ENCODE measurements around the gene DNAJA4.

Gene DNAJA4

DNA sequence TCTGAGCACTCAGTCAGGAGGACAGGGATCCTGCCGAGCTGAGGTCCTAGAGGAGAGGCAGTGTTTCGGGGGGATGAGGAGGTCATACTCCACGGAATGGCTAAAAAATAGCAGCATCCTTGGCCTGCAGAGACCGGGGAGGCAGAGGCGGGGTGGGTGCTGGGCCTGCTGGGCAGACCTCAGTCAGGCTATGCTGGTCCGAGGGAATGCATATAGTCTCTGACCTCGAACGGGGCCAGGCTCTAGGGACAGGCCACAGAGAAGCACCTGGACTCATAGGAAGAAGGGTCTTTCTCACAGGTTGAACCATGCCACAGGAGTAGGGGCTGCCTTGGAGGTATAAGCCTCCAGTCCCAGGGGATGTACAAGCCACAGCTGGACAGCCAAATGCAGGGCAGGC lies 49.0 kb downstream of the DNAJA4 start:
- DNase-seq (ENCODE audit: low read depth in 1 of 2, low spot score in 1 of 2): no peak

DNA sequence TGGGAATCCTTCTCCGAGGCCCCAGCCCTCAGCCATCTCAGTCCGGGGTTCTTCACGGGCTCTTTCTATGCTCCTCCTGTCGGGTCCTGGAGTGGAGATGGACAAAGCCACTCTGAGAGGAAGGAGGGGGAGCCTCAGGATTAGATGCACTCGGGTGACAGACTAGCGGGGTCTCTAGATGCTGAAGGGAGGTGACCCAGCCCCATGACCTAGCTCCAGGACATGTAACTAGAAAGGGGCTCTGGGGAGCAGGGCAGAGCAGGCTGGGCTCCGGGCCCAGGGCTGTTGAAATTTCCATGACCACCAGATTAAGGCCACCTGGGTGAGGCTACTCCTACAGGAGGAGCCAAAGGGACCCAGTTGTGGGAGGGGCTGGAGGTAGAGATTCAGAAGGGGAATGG lies 49.8 kb downstream of the DNAJA4 start:
- no peak for DNase-seq (ENCODE audit: low read depth in 1 of 2, low spot score in 1 of 2)

DNA sequence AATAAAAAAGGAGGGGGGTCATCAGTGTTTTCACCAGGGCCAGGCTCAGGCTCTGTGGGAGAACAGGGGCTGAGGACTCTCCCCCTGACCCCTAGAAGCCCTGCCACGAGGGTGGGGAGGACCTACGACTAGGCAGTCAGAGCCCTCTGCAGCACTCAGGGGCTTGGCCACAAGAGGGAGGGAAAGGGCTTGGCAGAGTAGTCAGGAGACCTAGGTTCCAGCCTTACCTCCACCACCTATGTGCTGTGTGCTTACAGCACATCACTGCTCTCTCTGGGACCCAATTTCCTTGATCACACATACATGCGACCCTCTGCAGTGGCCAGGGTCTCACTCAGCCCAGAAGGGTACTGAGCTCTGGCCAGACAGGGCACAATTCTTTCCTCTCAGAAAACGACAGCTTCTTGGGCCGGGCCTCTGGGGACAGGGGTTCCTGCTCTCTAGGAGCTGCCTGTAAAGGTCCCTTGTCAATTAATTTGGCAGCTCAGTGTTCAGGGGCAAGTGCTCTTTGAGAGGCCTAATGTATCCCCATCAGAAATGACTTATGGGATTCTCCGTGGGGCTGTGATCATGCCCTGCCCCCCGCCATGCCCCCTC lies 51.4 kb downstream of the DNAJA4 start:
- DNase-seq (ENCODE audit: low read depth in 1 of 2, low spot score in 1 of 2): no peak

DNA sequence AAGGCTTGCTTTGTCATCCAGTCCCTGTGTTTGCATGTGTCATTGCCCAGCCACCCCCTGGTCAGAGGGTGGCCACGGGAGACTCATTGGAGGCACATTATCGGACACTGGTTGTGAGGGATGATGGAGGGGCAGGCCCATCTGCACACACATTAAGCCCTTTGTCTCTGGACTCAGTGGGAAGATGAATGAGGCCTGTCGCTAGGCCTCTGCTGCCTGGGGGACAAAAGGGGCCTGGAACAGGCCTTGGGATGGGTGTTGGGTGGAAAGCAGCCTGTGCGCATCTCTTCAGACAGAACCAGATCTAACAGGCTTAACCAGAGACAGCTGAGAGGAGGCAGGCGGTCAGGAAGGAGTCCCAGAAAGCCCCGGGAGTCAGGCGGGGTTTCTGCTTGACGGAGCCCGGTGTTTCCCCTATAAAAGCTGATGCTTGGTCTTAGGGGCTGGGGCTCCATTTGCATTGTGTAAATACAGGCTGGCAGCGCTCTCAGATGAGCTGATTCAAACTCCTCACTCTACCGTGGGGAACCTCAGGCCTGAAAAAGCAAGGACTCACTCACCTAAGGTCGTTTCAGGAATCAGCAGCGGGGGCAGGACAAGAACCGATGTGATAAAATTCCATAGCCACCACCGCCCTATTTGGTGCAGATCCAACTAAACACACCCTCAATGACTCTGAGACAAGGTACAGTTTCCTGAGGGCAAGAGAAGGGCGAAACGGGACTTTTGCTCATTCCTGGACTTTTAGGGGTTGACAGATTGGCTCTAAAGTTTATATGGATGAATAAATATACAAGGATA lies 52.1 kb downstream of the DNAJA4 start:
- no peak for DNase-seq (ENCODE audit: low read depth in 1 of 2, low spot score in 1 of 2)

DNA sequence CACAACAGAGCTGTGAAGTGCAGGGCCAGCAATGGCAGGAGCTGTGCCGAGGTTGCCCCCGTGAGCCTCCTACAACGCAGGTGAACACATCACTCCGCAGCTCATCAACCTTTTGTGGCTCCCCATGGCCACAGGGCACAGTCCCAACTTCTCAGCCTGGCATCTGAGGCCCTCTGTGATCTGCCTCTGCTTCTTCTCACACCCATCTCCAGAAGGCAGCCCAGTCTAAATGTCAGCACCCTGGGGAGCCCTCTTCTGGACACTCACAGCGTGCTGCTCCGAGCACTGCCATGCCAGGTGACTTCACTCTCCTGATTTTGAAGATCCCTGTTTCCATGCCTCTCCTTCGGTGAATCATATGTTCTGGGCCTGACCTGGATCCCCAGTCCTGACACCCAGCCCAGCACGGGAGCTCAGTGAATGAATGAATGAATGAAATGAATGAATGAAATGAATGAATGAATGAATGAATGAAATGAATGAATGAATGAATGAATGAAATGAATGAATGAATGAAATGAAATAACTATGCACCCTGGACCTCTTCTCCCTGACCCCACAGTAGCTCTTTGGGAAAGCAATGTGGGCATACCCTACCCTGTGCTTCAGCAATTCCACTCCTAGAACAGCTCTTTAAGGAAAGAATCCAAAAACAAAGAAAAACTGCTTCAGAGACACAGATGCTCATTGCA lies 52.9 kb downstream of the DNAJA4 start:
- no peak for DNase-seq (ENCODE audit: low read depth in 1 of 2, low spot score in 1 of 2)

DNA sequence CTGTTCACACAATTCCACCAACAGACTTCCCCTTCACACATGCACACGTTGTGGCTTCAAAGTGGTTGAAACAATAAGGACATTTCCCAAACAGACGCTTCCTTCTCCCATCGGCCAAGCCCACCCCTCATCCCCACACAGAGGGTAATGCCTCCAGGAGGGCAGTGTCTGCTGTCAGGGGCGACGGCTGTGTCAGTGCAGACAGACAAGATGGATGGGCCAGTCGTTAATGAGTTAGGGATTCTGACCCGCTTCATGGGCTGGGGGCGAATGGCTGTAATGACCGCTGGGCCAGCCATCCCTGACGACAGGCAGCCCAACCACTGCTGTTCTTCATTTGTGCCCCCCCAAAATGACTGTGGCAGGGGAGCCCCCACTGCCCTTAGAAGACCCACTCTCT lies 55.2 kb downstream of the DNAJA4 start:
- no peak for DNase-seq (ENCODE audit: low read depth in 1 of 2, low spot score in 1 of 2)

DNA sequence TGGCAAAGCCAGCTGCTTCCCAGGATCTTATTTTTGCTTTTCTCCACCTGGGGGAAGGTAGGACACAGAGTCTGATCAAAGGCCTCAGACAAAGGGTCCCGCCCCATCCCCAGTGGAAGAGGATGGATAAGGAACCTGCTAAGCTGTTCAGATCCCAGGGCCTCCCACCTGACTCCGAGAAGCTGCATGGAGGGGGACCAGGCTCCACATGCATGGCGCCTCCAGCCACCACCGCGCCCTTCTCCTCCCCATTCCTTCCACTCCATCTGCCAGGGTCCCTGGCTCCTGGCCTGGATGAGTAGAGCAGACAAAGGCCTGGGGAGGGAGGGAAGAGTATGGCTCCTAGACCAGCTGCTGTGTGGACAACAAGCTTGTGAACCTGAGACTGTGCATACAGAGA lies 55.8 kb downstream of the DNAJA4 start:
- DNase-seq (ENCODE audit: low read depth in 1 of 2, low spot score in 1 of 2): no peak

DNA sequence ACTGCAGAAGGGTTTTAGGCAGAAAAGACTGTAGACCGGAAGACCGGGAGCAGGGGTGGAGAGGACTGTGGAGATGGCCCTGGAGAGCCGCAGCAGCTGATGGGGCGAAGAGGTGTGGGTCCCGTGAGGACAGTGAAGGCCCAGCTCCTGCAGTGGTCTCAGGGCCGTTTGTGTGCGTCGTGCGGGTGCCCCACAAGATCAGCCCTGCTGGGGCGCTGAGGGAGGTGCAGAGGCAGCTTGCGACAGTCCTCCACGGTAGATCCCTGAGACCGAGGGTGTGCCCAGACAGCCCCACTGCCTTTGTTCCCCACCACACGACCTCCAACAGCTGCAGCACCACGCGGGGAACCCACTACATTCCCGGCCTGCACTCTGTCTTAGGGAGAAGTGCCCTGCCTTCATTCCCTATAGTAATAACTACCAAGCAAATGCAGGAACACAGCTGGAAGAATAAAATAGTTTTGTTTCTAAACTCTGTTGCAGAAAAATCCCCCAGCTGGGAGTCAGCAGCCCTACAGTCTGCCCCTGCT lies 56.7 kb downstream of the DNAJA4 start:
- DNase-seq (ENCODE audit: low read depth in 1 of 2, low spot score in 1 of 2): no peak

DNA sequence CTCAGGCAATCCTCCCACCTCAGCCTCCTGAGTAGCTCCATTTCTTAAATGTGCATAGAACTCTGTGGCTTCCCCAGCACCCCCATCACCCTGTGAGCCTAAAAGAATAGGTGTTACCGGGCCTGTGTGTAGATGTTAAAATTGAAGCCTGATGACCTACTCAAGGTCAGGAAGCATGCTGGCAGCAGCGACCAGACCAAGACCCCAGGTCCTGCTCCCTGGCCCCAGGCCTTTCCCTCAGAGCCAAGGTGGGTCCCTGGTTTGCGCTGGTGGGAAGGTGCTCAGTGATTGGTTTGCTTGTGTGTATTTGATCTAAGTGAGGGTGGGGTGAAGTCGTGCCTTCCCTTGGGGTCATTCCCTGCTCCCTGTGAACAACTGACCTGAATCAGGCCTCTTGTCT lies 57.4 kb downstream of the DNAJA4 start:
- no peak for DNase-seq (ENCODE audit: low read depth in 1 of 2, low spot score in 1 of 2)

DNA sequence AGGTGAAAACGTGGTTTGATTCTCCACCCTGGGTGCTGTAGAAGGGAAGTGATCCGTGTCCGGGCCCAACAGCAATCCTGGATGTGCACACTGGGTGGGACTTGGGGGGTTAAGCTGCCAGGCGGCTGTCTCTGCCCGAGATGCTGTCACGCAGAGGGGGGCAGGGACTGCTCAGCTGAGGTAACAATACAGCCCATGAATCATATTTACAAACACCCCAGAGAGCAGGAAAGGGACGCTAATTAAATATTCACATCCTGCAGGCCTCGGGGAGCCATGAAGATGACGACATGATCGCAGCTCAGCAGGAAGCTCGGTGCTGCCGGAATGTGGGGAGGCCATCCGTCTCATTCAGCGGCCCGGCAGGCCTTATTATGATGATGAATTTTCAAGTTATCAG lies 57.9 kb downstream of the DNAJA4 start:
- no peak for DNase-seq (ENCODE audit: low read depth in 1 of 2, low spot score in 1 of 2)

DNA sequence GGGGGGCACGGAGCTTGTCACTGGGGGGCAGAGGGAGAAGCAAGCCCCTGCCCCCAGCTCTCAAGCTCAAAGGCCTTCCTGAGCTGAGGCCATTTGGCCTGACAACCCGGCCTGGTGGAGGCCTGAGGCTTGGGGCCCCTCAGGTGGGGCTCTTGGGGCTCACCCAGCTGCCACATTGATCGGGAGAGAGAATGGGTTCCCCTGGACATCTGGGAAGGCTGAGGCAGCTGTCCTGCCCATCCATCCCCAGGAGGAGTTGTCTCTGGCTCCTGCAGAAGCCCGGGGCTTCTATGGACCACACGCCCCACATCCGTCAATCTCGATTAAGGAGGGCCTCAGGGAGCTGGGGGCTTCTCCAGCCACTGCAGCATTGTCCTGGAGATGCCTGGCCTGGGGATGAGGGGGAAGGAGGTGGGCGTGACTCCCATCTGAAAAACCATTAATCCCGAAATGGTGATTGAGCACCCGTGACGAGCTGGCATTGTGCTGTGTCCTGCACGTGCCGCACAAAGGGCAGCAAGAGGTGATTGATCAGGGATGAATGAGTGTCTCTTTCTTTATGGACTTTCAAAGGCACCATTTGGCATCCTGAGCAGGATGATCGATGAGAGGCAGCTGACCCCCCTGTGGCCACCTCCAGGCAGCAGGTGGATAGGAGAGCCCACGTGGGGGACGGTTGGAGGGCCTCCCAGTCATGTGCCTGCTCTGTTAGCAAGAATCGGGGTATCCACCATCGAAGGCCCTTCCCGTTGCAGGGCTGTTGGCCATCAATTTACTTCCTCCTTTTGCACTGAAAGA lies 58.6 kb downstream of the DNAJA4 start:
- DNase-seq (ENCODE audit: low read depth in 1 of 2, low spot score in 1 of 2): no peak

DNA sequence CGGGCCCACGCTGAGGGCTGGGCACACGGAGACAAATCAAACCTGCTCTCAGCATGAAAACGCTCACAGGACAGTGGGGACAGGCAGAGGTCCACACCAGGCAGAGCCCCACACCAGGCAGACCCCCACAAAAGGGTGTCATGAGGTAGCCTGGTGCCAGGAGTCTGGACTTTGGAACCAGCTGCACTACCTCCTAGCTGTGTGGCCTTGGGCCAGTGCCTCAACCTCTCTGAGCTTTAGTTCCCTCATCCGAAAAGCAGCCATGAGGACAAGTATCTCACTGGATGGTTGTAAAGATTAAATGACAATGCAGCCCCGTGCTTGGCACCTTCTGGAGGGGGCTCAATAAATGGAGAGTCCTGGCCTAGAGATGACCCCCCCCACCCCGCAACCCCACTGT lies 59.3 kb downstream of the DNAJA4 start:
- no peak for DNase-seq (ENCODE audit: low read depth in 1 of 2, low spot score in 1 of 2)

DNA sequence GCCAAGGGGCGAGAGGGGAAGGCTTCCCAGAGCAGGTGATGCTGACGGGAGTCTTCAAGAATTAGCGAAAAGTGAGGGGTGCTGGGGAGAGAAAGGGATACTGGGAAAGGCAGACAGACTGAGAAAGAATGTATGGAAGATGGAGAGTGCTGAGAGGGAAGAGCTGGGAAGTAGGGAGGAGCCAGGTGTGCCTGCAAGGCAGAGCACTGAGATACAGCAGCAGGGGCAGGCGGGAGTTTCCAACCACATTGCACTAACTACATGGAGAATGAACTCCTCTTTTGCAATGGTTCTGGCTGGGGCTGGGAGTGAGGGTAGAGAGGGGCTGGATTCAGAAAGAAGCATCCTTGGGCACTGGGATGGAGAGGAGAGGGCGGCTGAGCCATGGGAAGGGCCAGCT lies 59.8 kb downstream of the DNAJA4 start:
- DNase-seq (ENCODE audit: low read depth in 1 of 2, low spot score in 1 of 2): no peak

DNA sequence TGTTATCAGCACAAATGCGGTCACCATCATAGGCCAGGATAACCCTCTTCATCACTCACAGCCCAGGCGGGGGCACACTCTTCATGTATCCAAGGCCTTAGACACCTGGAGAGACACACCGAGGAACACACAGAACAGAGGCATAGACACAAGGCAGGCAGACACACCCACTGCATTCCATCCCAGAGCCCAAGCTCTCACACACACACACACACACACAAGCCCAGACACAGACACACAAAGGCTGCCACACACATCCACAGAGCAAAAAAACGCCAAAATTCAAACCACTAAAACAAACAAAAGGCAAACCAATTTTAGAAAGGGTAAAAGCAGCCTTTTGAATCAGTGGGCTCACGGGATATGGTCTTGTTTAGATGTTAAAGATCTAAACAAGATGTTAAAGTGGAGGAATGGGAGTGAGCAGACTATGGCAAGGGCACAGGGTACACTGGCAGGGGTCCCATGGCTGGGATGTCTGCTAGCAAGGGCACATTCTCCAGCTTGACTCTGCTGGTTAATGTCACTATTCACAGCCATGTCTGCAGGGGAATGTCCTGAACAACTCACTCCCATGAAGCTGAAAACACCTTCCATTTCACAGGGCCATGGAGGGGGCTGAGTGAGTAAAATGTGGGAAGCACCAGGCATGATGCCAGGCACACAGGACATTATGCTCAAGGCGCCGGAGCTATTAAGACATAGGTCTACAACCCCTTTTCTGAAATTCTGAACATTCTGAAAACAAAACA lies 60.9 kb downstream of the DNAJA4 start:
- no peak for DNase-seq (ENCODE audit: low read depth in 1 of 2, low spot score in 1 of 2)

DNA sequence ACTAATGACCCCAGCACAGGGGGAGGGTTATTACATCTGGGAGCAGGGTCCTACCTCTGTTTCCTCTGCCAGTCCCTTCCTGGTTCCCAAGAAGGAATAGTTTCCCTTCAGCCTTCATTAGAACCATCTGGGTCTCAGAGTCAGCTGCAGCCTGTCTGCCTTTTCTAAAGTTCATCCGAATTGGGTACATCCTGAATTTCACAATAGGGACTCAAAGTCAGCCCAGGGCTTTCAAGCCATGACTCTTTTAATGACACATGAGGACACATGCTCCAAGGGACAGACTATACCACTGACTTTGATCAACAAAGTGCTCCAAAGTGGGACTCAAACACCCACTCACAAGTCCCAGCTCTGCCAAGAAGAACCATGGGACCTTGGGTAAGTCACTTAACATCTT lies 63.1 kb downstream of the DNAJA4 start:
- no peak for DNase-seq (ENCODE audit: low read depth in 1 of 2, low spot score in 1 of 2)

DNA sequence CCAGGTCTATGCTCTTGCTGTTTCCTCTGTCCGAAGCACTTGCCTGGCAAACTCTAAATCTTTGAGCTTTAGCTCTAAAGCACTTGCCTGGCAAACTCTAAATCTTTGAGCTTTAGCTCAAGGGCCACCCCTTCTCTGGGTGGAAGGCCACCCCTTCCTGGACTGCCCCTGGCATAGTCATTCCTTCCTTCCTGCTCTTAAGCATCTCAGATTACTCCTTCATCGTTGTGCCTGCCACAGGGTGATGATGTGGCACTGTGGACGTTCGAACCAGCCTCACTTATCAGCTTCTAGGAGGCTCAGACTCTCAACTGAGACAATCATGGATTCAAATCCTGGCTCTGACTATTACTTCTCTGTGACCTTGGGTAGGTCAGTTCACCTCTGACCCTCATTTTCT lies 65.3 kb downstream of the DNAJA4 start:
- no peak for DNase-seq (ENCODE audit: low read depth in 1 of 2, low spot score in 1 of 2)

All from stimulated activated CD4-positive, alpha-beta T cell treated with anti-CD3 and anti-CD28 coated beads, Interleukin-15, amount 100 ng/mL, for 1 hour (primary cell).